ENCODE measurements around the gene GRAP.

- TF ChIP-seq NFATC3 (IDR thresholded peaks at IDR 0.05) = no peak
- no peak for TF ChIP-seq ZBTB49 (CRISPR knock-in tag; IDR thresholded peaks at IDR 0.05; ENCODE audit: borderline replicate concordance)
- no peak for TF ChIP-seq MYC (IDR thresholded peaks at IDR 0.05; ENCODE audit: low read depth, low read length)
- TF ChIP-seq MYC (CRISPR knock-in tag; IDR thresholded peaks at IDR 0.05; ENCODE audit: borderline replicate concordance, low read depth) = no peak
- TF ChIP-seq SP1 (CRISPR knock-in tag; IDR thresholded peaks at IDR 0.05) = no peak
- TF ChIP-seq RFX5 (IDR thresholded peaks at IDR 0.05; ENCODE audit: low read depth, low read length) = no peak
- no peak for TF ChIP-seq EZH2 (IDR thresholded peaks at IDR 0.05; ENCODE audit: borderline replicate concordance, low read depth, low read length)
- no peak for TF ChIP-seq POLR2A (conservative IDR thresholded peaks at IDR 0.05)
- no peak for TF ChIP-seq RCOR1 (IDR thresholded peaks at IDR 0.05; ENCODE audit: borderline replicate concordance in 1 of 2, low read depth in 2 of 2, low read length in 2 of 2)
- TF ChIP-seq ZBTB40 (IDR thresholded peaks at IDR 0.05) = no peak
- TF ChIP-seq ZBTB40 (CRISPR knock-in tag; IDR thresholded peaks at IDR 0.05) = no peak
- TF ChIP-seq CBFA2T2 (conservative IDR thresholded peaks at IDR 0.05) = no peak
- no peak for TF ChIP-seq ZNF274 (IDR thresholded peaks at IDR 0.05; ENCODE audit: borderline replicate concordance, low read depth, low read length)
- TF ChIP-seq CTCF (IDR thresholded peaks at IDR 0.05 in 2 of 3, conservative IDR thresholded peaks at IDR 0.05 in 1 of 3; ENCODE audit: insufficient read depth in 2 of 3, low read depth in 1 of 3, low read length in 3 of 3) = no peak
- no peak for TF ChIP-seq NCOA1 (IDR thresholded peaks at IDR 0.05; ENCODE audit: low read depth)
- TF ChIP-seq RNF219 (CRISPR knock-in tag; IDR thresholded peaks at IDR 0.05) = no peak
These were observed 30.5 kb downstream of the GRAP start for GRCh38 chr17:19016297-19016696.

All from K562 (cell line).